Trophoblast cell (in vitro differentiated cells and primary cell): ENCODE data around the gene TRPV5.

ENCODE experiments used
- DNase-seq, 2 donors: peaks; one replicate each; pipeline ENCODE4 v3.0.0-alpha.2; 2016
- H2AFZ ChIP-seq: 2 replicates; pipeline ENCODE4 v1.6.1; 2013; ENCODE audit warnings: low read length, moderate library complexity, mild to moderate bottlenecking; ENCODE audit not compliant: insufficient read depth, poor library complexity
- H2AK5ac ChIP-seq: 2 replicates; pipeline ENCODE4 v1.6.1; 2013; ENCODE audit warnings: mild to moderate bottlenecking, low read length
- H2BK120ac ChIP-seq: 2 replicates; pipeline ENCODE4 v1.6.1; 2013; ENCODE audit warnings: low read length, mild to moderate bottlenecking, moderate library complexity; ENCODE audit not compliant: insufficient read depth, poor library complexity
- H2BK12ac ChIP-seq: 2 replicates; pipeline ENCODE4 v1.6.1; 2013; ENCODE audit warnings: mild to moderate bottlenecking, low read length, moderate library complexity
- H2BK5ac ChIP-seq: 2 replicates; pipeline ENCODE4 v1.6.1; 2013; ENCODE audit warnings: low read length, low read depth, moderate library complexity, mild to moderate bottlenecking; ENCODE audit not compliant: poor library complexity
- H3K14ac ChIP-seq: 2 replicates; pipeline ENCODE4 v1.6.1; 2013; ENCODE audit warnings: mild to moderate bottlenecking, low read length
- H3K18ac ChIP-seq: 2 replicates; pipeline ENCODE4 v1.6.1; 2013; ENCODE audit warnings: mild to moderate bottlenecking, low read length
- H3K23ac ChIP-seq: 2 replicates; pipeline ENCODE4 v1.6.1; 2013; ENCODE audit warnings: low read length
- H3K27ac ChIP-seq: 2 replicates; pipeline ENCODE4 v1.5.1; 2013; ENCODE audit warnings: low read depth, mild to moderate bottlenecking, inconsistent platforms, low read length, moderate library complexity
- H3K27me3 ChIP-seq: 2 replicates; pipeline ENCODE4 v1.6.1; 2013; ENCODE audit warnings: inconsistent platforms, mild to moderate bottlenecking, low read length, moderate library complexity; ENCODE audit not compliant: insufficient read depth
- H3K36me3 ChIP-seq, 2 experiments: 1 replicate in 1 of 2; 2 replicates in 1 of 2; pipeline ENCODE4 v1.6.1; 2013; ENCODE audit warnings: low read length in 2 of 2, mild to moderate bottlenecking in 2 of 2, moderate library complexity in 1 of 2; ENCODE audit not compliant: insufficient read depth in 2 of 2, control insufficient read depth in 1 of 2
- H3K4ac ChIP-seq: 2 replicates; pipeline ENCODE4 v1.6.1; 2013; ENCODE audit warnings: low read depth, mild to moderate bottlenecking, low read length, moderate library complexity
- H3K4me1 ChIP-seq, 2 experiments: 1 replicate in 1 of 2; 2 replicates in 1 of 2; pipeline ENCODE4 v1.6.1; 2013; ENCODE audit warnings: low read length in 2 of 2, mild to moderate bottlenecking in 2 of 2, moderate library complexity in 1 of 2; ENCODE audit not compliant: insufficient read depth in 2 of 2, control insufficient read depth in 1 of 2
- H3K4me2 ChIP-seq: 2 replicates; pipeline ENCODE4 v1.6.1; 2013; ENCODE audit warnings: inconsistent platforms, mild to moderate bottlenecking, low read length, moderate library complexity
- H3K4me3 ChIP-seq: 2 replicates; pipeline ENCODE4 v1.5.1; 2013; ENCODE audit warnings: mild to moderate bottlenecking, low read depth, low read length, inconsistent platforms
- H3K79me1 ChIP-seq: one replicate; pipeline ENCODE4 v1.6.1; 2013; ENCODE audit warnings: low read length
- H3K79me2 ChIP-seq: 2 replicates; pipeline ENCODE4 v1.6.1; 2013; ENCODE audit warnings: low read length, mild to moderate bottlenecking; ENCODE audit not compliant: control insufficient read depth, insufficient read depth, poor library complexity
- H3K9ac ChIP-seq: 2 replicates; pipeline ENCODE4 v1.6.1; 2013; ENCODE audit warnings: mild to moderate bottlenecking, low read length
- H3K9me3 ChIP-seq: 2 replicates; pipeline ENCODE4 v1.6.1; 2013; ENCODE audit warnings: low read depth, mild to moderate bottlenecking, control low read depth, inconsistent platforms, low read length; ENCODE audit not compliant: insufficient read depth
- H4K12ac ChIP-seq: 2 replicates; pipeline ENCODE4 v1.6.1; 2013; ENCODE audit warnings: low read depth, mild to moderate bottlenecking, low read length, moderate library complexity
- H4K8ac ChIP-seq: 2 replicates; pipeline ENCODE4 v1.6.1; 2013; ENCODE audit warnings: low read depth, mild to moderate bottlenecking, low read length, moderate library complexity
- H4K91ac ChIP-seq: one replicate; pipeline ENCODE4 v1.6.1; 2013; ENCODE audit warnings: low read depth, mild to moderate bottlenecking, low read length, moderate library complexity
- WGBS: extraction: QIAGEN DNeasy Blood & Tissue Kit; methylation state at CpG from one replicate; pipeline ENCODE4 v1.1.7; 2013; ENCODE audit warnings: missing lambda C conversion rate; ENCODE audit not compliant: insufficient read length, insufficient coverage; ENCODE audit errors: extremely low coverage; 5-methylcytosine and 5-hydroxymethylcytosine counted together

The TRPV5 gene

GRCh38 chr7:142961973-142962926 is 28.7 kb upstream of the TRPV5 start, which contains the start of gene KEL:
Gene KEL (minus strand): TSS chr7:142962363. CDS start chr7:142962206, 157 bp downstream.
- no peak within 1 kb of the TSS for H2AFZ ChIP-seq
- no peak within 1 kb of the TSS for H3K4ac ChIP-seq
- no peak within 1 kb of the TSS for H3K23ac ChIP-seq
- no peaks in the 10 kb centered on the region for H3K27me3 ChIP-seq
- H3K79me2 ChIP-seq = no peaks in the 10 kb centered on the region
- H2BK5ac ChIP-seq = no peak within 1 kb of the TSS
- no peak within 1 kb of the TSS for H3K4me2 ChIP-seq
- no peak within 1 kb of the TSS for H4K8ac ChIP-seq
- H3K9ac ChIP-seq = no peak within 1 kb of the TSS
- peaks cover 2% of the 10 kb centered on the region for H3K79me1 ChIP-seq
- H2AK5ac ChIP-seq = no peak within 1 kb of the TSS
- no peak within 1 kb of the TSS for H3K14ac ChIP-seq
- H3K9me3 ChIP-seq = no peaks in the 10 kb centered on the region
- no peak within 1 kb of the TSS for H4K12ac ChIP-seq
- peaks cover 7 to 8% of the 10 kb centered on the region in 2 experiments for H3K4me1 ChIP-seq
- no peaks in the 10 kb centered on the region for H3K36me3 ChIP-seq
- no peak within 1 kb of the TSS for H2BK120ac ChIP-seq
- H3K18ac ChIP-seq = no peak within 1 kb of the TSS
- no peak within 1 kb of the TSS for H3K4me3 ChIP-seq
- no CpG with 5 or more reads among the region's 9 CpGs for WGBS
- no peak within 1 kb of the TSS for H4K91ac ChIP-seq
- H2BK12ac ChIP-seq = no peak within 1 kb of the TSS
- DNase-seq = no peak
- no peak within 1 kb of the TSS for H3K27ac ChIP-seq

- Histone ChIP-seq H3K4me2 (no peak overlapping the region), H3K9me3 (no peaks in the 10 kb centered on the region), H3K79me2 (no peaks in the 10 kb centered on the region), H2BK12ac (no peak overlapping the region), H2BK5ac (no peak overlapping the region), H3K18ac (no peak overlapping the region), H2BK120ac (no peak overlapping the region), H4K8ac (no peak overlapping the region), H3K4me1 (peaks cover 7 to 8% of the 10 kb centered on the region in 2 experiments), H3K79me1 (peaks cover 3% of the 10 kb centered on the region), H3K23ac (no peak overlapping the region), H3K4me3 (no peak overlapping the region), H4K91ac (no peak overlapping the region), H3K36me3 (no peaks in the 10 kb centered on the region), H3K9ac (no peak overlapping the region), H3K27me3 (no peaks in the 10 kb centered on the region), H2AK5ac (no peak overlapping the region), H3K4ac (no peak overlapping the region), H2AFZ (no peak overlapping the region), H3K27ac (no peak overlapping the region), H4K12ac (no peak overlapping the region), H3K14ac (no peak overlapping the region)
- WGBS = no CpG with 5 or more reads among the region's 4 CpGs
- no peak for DNase-seq
Measured at GRCh38 chr7:142961595-142961972, 28.0 kb upstream of the TRPV5 start.

GRCh38 chr7:142960955-142961512 is 27.5 kb upstream of the TRPV5 start:
- Histone ChIP-seq H4K12ac (no peak overlapping the region), H3K23ac (no peak overlapping the region), H3K14ac (no peak overlapping the region), H3K79me2 (no peaks in the 10 kb centered on the region), H2AFZ (no peak overlapping the region), H3K36me3 (no peaks in the 10 kb centered on the region), H4K8ac (no peak overlapping the region), H3K4ac (no peak overlapping the region), H3K27me3 (no peaks in the 10 kb centered on the region), H3K4me3 (no peak overlapping the region), H3K18ac (no peak overlapping the region), H2BK120ac (no peak overlapping the region), H3K79me1 (peaks cover 6% of the 10 kb centered on the region), H2AK5ac (no peak overlapping the region), H3K4me1 (peaks cover 10 to 11% of the 10 kb centered on the region in 2 experiments), H3K27ac (no peak overlapping the region), H3K9me3 (no peaks in the 10 kb centered on the region), H3K4me2 (no peak overlapping the region), H2BK12ac (no peak overlapping the region), H2BK5ac (no peak overlapping the region), H4K91ac (no peak overlapping the region), H3K9ac (no peak overlapping the region)
- no CpG with 5 or more reads among the region's 5 CpGs for WGBS
- no peak for DNase-seq

GRCh38 chr7:142959202-142959601 is 25.7 kb upstream of the TRPV5 start:
- Histone ChIP-seq H3K4ac (no peak overlapping the region), H3K79me1 (peaks cover 6% of the 10 kb centered on the region), H3K23ac (no peak overlapping the region), H3K9ac (no peak overlapping the region), H2AFZ (no peak overlapping the region), H3K4me1 (peaks cover 10 to 11% of the 10 kb centered on the region in 2 experiments), H3K9me3 (peaks cover 1% of the 10 kb centered on the region), H3K18ac (no peak overlapping the region), H4K8ac (no peak overlapping the region), H3K27me3 (no peaks in the 10 kb centered on the region), H3K4me3 (no peak overlapping the region), H3K36me3 (no peaks in the 10 kb centered on the region), H4K91ac (no peak overlapping the region), H4K12ac (no peak overlapping the region), H3K4me2 (no peak overlapping the region), H2BK5ac (no peak overlapping the region), H3K27ac (no peak overlapping the region), H2BK12ac (no peak overlapping the region), H3K14ac (no peak overlapping the region), H2AK5ac (no peak overlapping the region), H3K79me2 (no peaks in the 10 kb centered on the region), H2BK120ac (no peak overlapping the region)
- DNase-seq = no peak
